Esophagus squamous epithelium (tissue), 4 donors: Measurements from ENCODE around the gene AIRE.

Experiments used
- CTCF ChIP-seq, 6 experiments: fragments of 450-650 bp in 4 of 6; fragments of 200-600 bp in 2 of 6; sonication (generic) in 2 of 6; IDR thresholded peaks; one replicate each; pipeline ENCODE4 v1.5.1; 2016 to 2019; ENCODE audit warnings: antibody characterized with exemption in 6 of 6, mild to moderate bottlenecking in 4 of 6, moderate library complexity in 4 of 6
- POLR2A ChIP-seq, 4 donors: fragments of 450-650 bp; IDR thresholded peaks; one replicate each; pipeline ENCODE4 v1.6.1; 2017; ENCODE audit warnings: antibody characterized with exemption in 4 of 4, mild to moderate bottlenecking in 4 of 4, moderate library complexity in 3 of 4

- no peak for TF ChIP-seq CTCF (IDR thresholded peaks at IDR 0.05)
- no peak for TF ChIP-seq POLR2A (IDR thresholded peaks at IDR 0.05)
Measured at GRCh38 chr21:44333509-44334328, 48.0 kb downstream of the AIRE start.
